Activated CD8-positive, alpha-beta T cell treated with anti-CD3 and anti-CD28 coated beads for 36 hours (primary cell): ENCODE results near the gene PTBP1. TPM values are rescaled to one million over a fixed set of nuclear protein-coding genes. Genes with fewer than 3 reads are reported as not detected.
A peak's percentile ranks its signal among the peaks of the same experiment; 100 is the strongest.

Source experiments
- ATAC-seq: fragments of 200-7000 bp; cut with Tn5 transposase; one replicate; pipeline ENCODE4 v1.10.0; 2021; ENCODE audit warnings: mild to moderate bottlenecking, moderate library complexity
- CTCF ChIA-PET: fragments of 350-600 bp; sonication (Branson Sonifier 250); formaldehyde crosslinking; loops from one replicate; lab custom pipeline; 2021; ENCODE audit warnings: antibody characterized with exemption; lab: Charles Lee
- POLR2A ChIA-PET: fragments of 350-600 bp; sonication (Branson Sonifier 250); formaldehyde crosslinking; loops from one replicate; lab custom pipeline; 2021; ENCODE audit warnings: antibody characterized with exemption; lab: Charles Lee
- DNase-seq: peaks from one replicate; pipeline ENCODE4 v3.0.0-alpha.2; 2020
- H3K27ac Mint-ChIP-seq: one replicate; pipeline ENCODE4 v1.8.0; 2021; ENCODE audit warnings: mild to moderate bottlenecking, mixed read lengths
- H3K27me3 Mint-ChIP-seq: one replicate; pipeline ENCODE4 v1.8.0; 2021; ENCODE audit warnings: mixed read lengths
- H3K36me3 Mint-ChIP-seq: one replicate; pipeline ENCODE4 v1.8.0; 2021; ENCODE audit warnings: low read depth, mixed read lengths
- H3K4me1 Mint-ChIP-seq: one replicate; pipeline ENCODE4 v1.8.0; 2021; ENCODE audit warnings: low read depth, mixed read lengths
- H3K4me3 Mint-ChIP-seq: one replicate; pipeline ENCODE4 v1.8.0; 2021; ENCODE audit warnings: mild to moderate bottlenecking, moderate library complexity, mixed read lengths
- H3K9me3 Mint-ChIP-seq: one replicate; pipeline ENCODE4 v1.8.0; 2021; ENCODE audit warnings: mixed read lengths
- CTCF ChIP-seq: fragments of 200-600 bp; IDR thresholded peaks from one replicate; pipeline ENCODE4 v1.8.0; 2022; ENCODE audit warnings: antibody characterized with exemption, mild to moderate bottlenecking
- intact Hi-C: fragments of 100-400 bp; cut with micrococcal nuclease; formaldehyde crosslinking; loops from one replicate; pipeline ENCODE4 v1.10.0; 2022
- total RNA-seq, 2 experiments: library from RNA; stranded (reverse); gene quantifications; one replicate each; pipeline ENCODE4 v1.2.3, GENCODE V29; 2021

The PTBP1 gene
- total RNA-seq, 2 experiments from 2014 or later: 581 to 582 TPM

- TF ChIP-seq CTCF: no peak
- intact Hi-C loops: no loop called here
- peak overlapping the region; percentile 77 for H3K27ac Mint-ChIP-seq
- no peaks in the 10 kb centered on the region for H3K9me3 Mint-ChIP-seq
- ChIA-PET POLR2A (interaction anchor here (0.6 to 9.6 kb wide), 11 partner anchors 6 to 788 kb away, joined by 3 to 106 read pairs (median 3); partner anchors contain the start of gene MED16), CTCF (interaction anchor here (1.2 kb wide), 1 partner anchor 61 kb away, joined by 4 read pairs; no protein-coding TSS in a partner anchor)
- DNase-seq (no peak), ATAC-seq (no peak)
- H3K4me1 Mint-ChIP-seq: peaks cover 43% of the 10 kb centered on the region
- no peaks in the 10 kb centered on the region for H3K27me3 Mint-ChIP-seq
- peaks cover 71% of the 10 kb centered on the region for H3K36me3 Mint-ChIP-seq
- H3K4me3 Mint-ChIP-seq: peak overlapping the region; percentile 41
Observed at GRCh38 chr19:802498-803098, 5.3 kb downstream of the PTBP1 start.

GRCh38 chr19:803099-803561, 5.9 kb downstream of the PTBP1 start:
- ATAC-seq (no peak), DNase-seq (no peak)
- Mint-ChIP-seq H3K4me3 (no peak overlapping the region), H3K27me3 (no peaks in the 10 kb centered on the region), H3K9me3 (no peaks in the 10 kb centered on the region), H3K4me1 (peaks cover 46% of the 10 kb centered on the region), H3K27ac (no peak overlapping the region), H3K36me3 (peaks cover 76% of the 10 kb centered on the region)
- CTCF ChIA-PET: no interaction called here
- intact Hi-C loops: no loop called here
- no peak for TF ChIP-seq CTCF
- POLR2A ChIA-PET: interaction anchor here (0.8 to 9.6 kb wide), 10 partner anchors 6 to 788 kb away, joined by 3 to 106 read pairs (median 4); no protein-coding TSS in a partner anchor

- ChIA-PET CTCF (no interaction called here), POLR2A (interaction anchor here (0.7 to 9.6 kb wide), 9 partner anchors 8 to 218 kb away, joined by 3 to 106 read pairs (median 4); partner anchors contain the start of gene RNU6-2)
- peak overlapping the region; percentile 59 for H3K27ac Mint-ChIP-seq
- ATAC-seq (no peak), DNase-seq (no peak)
- peaks cover 46% of the 10 kb centered on the region for H3K4me1 Mint-ChIP-seq
- no peaks in the 10 kb centered on the region for H3K27me3 Mint-ChIP-seq
- intact Hi-C loops: no loop called here
- no peak for TF ChIP-seq CTCF
- no peak overlapping the region for H3K4me3 Mint-ChIP-seq
- peaks cover 72% of the 10 kb centered on the region for H3K36me3 Mint-ChIP-seq
- H3K9me3 Mint-ChIP-seq: no peaks in the 10 kb centered on the region
Observed at GRCh38 chr19:803686-804418, 6.6 kb downstream of the PTBP1 start.

GRCh38 chr19:804419-805165, 7.3 kb downstream of the PTBP1 start:
- intact Hi-C loops: no loop called here
- TF ChIP-seq CTCF: no peak
- H3K27ac Mint-ChIP-seq: no peak overlapping the region
- no peak for ATAC-seq
- H3K9me3 Mint-ChIP-seq: no peaks in the 10 kb centered on the region
- no peak overlapping the region for H3K4me3 Mint-ChIP-seq
- H3K4me1 Mint-ChIP-seq: peaks cover 41% of the 10 kb centered on the region
- no peak for DNase-seq
- ChIA-PET CTCF (no interaction called here), POLR2A (interaction anchor here (1.0 to 9.6 kb wide), 8 partner anchors 9 to 183 kb away, joined by 3 to 106 read pairs (median 4); partner anchors contain the start of gene AZU1)
- no peaks in the 10 kb centered on the region for H3K27me3 Mint-ChIP-seq
- peaks cover 68% of the 10 kb centered on the region for H3K36me3 Mint-ChIP-seq
